CD4-positive, alpha-beta T cell treated with Interleukin-17A for 1 hour (primary cell): Measurements from ENCODE around the gene TMEM97.

Source experiments
- DNase-seq: peaks from one replicate; pipeline ENCODE4 v3.0.0-alpha.2; 2020

TMEM97 gene

GRCh38 chr17:28317099-28317965 lies 1.7 kb upstream of the TMEM97 start:
- DNase-seq: no peak

- DNase-seq: no peak
Observed at GRCh38 chr17:28317966-28318758, 838 bp upstream of the TMEM97 start.

DNA sequence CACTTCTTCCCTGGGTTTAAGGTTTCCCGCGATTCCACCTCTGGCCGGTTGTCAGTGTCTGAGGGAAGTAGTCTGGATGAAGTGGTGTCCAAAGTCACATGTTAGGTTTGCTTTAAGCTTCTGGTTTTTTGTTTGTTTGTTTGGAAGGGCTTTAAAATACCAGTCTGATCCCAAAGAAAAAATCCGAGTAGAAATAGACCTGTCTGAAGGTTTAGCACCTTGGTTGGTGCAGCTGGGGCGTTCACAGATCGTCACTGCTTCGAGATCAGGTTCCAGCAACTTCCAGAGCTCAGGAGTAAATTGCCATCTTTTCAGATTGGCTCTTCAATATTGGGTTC lies 567 bp downstream of the TMEM97 start:
- DNase-seq: no peak

DNA sequence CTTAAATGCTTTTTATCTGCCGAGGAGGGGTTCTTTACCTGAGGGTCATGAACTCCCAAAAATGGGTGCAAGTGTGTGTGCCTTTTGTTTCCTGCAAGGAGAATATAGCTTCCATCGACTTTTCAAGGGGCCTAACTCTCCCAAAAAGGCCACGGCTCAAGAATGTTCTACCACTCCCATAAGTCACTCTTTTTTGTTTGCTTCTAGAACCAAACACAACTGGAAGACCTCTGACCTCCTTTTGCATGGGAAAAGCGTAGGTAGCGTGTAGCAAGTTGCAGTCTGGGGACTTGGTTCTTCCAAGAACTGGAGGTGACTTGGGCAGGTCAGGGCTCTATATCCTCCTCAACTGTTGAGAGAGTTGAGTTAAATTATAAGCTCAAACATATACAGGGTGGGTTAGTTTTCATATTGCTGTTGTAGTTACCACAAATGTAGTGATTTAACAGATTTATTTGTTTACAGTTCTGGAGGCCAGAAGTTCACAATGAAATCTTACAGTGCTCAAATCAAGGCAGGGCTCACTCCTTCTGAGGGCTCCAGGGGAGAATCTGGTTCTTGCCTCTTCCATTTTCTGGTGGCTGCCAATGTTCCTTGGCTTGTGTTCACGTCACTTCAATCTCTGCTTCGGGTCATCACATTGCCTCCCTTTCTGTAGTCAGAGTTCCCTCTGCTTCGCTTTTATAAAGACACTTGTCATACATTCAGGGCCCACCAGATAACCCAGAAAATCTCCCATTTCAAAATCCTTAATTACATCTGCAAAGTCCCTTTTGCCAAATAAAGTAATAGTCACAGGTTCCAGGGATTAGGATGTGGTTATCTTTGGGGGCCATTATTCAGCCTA lies 1.4 kb downstream of the TMEM97 start:
- no peak for DNase-seq

- no peak for DNase-seq
Observed at GRCh38 chr17:28324267-28324745, 5.3 kb downstream of the TMEM97 start.

DNA sequence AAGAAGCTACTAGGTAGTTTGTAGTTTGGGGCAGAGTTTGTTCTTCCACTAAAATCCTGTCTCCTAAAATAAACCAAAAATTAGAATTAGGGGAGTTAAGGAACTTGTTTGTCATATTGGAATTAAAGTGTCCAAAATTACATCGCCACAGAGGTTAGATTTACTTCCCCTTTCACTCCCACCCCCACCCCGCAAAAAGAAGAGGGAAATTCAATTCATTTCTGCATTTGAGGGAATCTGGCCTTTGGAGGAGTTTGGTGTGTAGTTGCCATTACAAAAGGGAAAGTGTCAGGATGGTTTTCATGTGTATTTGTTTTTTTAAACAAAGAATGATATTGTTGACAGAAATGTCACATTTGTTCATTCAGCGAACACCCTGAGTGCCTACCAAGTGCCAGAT lies 5.8 kb downstream of the TMEM97 start:
- DNase-seq: no peak

DNA sequence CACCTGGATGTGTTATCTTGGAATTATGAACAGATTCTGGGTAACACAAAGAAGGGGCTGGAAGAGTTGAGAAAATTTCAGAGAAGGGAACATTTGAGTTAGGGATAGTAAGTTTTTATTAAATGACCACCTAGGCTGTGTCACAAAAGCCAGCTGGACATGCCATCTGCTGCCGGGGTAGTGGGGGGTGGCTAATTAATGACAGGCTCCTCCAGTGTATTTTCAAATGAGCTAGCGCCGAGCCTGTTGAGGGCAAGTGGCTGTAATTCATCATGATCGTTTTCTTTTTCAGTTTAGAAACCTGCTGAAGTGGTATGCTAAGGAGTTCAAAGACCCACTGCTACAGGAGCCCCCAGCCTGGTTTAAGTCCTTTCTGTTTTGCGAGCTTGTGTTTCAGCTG lies 6.2 kb downstream of the TMEM97 start:
- DNase-seq: no peak

DNA sequence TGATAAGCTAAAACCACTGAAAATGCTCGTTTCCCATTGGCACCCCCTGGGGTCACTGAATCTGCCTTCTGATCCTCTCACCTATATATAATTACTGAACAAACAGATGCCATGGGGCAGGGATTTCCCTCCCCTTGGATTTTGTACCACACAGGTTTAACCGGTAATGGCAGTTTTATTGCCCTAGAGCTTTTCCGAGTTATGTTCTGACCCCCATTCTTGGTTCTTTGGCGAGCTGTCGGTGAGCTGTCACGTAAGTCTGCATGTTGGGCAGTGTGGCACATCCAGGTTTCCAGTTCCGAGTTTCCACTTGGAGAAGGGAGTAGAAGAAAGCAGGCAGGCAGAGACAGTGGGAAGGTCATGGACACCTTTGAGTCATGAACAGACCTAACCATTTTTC lies 7.1 kb downstream of the TMEM97 start:
- no peak for DNase-seq

GRCh38 chr17:28327031-28327607 lies 8.1 kb downstream of the TMEM97 start:
- DNase-seq: no peak

DNA sequence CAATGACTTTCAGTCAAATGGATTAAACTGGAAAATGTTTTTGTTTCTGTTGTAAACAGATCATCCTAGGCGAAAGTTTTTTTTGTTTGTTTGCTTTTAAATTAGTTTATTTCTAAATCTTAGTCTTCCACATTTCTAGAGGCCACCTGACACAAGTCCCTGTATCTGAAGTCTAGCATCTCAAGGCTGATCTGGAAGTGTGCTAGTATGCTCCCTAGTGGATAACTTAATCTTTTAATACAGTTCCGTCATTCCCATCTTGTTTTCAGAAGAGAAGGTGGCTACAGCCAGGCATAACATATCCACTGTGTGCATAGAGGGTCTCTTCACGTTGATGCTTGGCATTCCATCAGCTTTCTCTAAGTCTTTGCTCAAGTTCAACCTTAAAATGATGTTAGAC lies 8.7 kb downstream of the TMEM97 start:
- DNase-seq: no peak

- DNase-seq: no peak
Observed at GRCh38 chr17:28328325-28328724, 9.3 kb downstream of the TMEM97 start.

DNA sequence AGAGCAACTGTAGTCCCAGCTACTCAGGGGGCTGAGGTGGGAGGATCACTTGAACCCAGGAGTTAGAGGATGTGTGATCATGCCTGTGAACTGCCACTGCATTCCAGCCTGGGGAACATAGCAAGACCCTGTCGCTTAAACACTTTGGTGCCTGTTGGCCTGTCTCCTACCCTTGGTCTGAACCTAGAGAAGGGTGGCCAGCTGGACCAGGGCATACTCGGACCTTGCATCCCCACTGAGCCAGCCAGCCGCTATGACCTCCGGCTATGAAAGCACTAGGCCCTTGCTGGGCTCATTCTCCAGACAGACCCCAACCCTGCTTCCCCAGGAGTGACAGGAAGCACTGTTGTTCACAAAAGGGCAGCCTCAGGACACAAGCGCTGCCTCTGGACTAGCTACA lies 11.7 kb downstream of the TMEM97 start:
- DNase-seq: no peak

DNA sequence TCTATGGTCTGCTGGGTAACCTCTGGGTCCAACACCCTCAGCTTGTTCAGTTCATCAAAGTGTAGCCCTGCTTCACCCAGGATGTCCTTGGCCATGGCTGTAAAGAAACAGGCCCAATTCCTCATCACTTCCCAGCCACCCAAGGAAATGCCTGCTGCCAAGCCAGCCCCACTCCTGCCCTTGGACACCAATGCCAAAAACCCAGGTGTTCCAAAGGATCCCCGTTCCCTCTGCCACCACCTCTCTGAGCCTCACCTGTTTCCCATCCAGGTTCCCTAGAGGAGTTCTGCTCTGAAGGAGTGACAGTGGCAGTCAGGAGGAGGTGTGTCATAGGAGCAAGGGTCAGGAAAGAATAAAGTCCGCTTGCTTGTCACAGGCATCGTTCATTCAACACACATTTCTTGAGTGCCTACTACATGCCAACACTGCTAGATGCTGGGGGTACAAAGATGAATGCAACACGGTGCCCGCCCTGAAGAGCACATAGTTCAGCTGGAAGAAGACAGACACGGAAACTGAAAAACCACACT lies 13.0 kb downstream of the TMEM97 start:
- DNase-seq: no peak

GRCh38 chr17:28333083-28333746 lies 14.2 kb downstream of the TMEM97 start:
- DNase-seq: no peak

GRCh38 chr17:28334171-28334570 lies 15.2 kb downstream of the TMEM97 start:
- no peak for DNase-seq

DNA sequence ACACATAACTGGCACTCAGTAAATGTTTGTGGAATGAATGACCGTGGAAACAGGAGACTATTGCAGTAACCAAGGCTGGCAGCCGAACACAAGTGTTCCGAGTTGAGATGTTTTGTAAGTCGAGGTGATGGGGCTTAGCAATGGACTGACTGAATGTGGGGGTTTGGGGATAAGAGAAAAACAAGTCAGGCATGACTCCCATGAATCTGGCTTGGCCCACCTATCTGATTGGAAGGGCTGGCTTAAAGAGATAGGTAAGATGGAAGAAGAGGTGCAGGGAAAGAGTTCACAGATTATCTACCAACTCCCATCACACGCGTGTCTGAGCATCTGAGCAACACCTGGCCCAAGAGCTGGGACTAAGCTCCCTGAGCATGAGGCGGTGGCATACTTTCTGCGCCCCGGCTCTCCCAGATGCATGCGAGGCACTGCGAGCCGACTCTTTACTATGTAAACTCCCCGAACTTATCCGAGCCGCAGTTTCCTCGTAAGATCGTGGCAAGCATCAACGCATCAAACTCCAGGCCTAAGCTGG lies 15.7 kb downstream of the TMEM97 start:
- no peak for DNase-seq

- DNase-seq: peak; percentile 99
Observed at GRCh38 chr17:28335201-28335958, 16.4 kb downstream of the TMEM97 start, which contains the start of the genes IFT20 and TNFAIP1. TSS of gene IFT20 (minus strand) at chr17:28335472. CDS start at chr17:28331985, 3,487 bp downstream. TSS of gene TNFAIP1 (plus strand) at chr17:28335761. CDS start at chr17:28339522, 3,761 bp downstream.

GRCh38 chr17:28335959-28336871 lies 17.2 kb downstream of the TMEM97 start:
- DNase-seq: peak; percentile 38

GRCh38 chr17:28338056-28338768 lies 19.2 kb downstream of the TMEM97 start:
- DNase-seq: no peak
